ENCODE results near the gene CXorf51A.
"Not testable (repeated sequence)": the region's sequence is repeated elsewhere in the genome, so short reads cannot be mapped to it uniquely, and the experiment has no call there.

Gene CXorf51A

DNA sequence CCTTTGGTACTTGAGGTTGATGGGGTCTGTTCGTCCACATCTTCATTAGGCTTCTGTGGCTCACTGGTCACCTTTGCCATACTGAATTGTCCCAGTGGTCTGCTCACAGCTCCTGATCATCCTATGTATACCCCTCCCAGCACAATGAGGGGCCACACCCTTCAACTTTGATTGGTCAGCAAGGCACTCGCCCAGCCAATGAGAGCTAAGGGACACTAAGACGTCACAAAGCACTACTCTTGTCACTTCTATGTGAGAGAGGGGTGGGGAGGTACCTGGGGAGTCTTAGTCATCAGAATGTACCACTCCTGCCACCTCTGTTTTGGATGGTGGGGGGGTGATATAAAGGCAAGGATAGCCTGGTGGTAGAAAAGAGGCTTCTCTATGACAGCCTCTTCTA, at the start of gene CXorf51A:
TSS of gene CXorf51A (minus strand) at position 101 of the 400 bp plus-strand sequence. CDS start at position 80, 21 bp downstream.
- not testable (repeated sequence) for DNase-seq

DNA sequence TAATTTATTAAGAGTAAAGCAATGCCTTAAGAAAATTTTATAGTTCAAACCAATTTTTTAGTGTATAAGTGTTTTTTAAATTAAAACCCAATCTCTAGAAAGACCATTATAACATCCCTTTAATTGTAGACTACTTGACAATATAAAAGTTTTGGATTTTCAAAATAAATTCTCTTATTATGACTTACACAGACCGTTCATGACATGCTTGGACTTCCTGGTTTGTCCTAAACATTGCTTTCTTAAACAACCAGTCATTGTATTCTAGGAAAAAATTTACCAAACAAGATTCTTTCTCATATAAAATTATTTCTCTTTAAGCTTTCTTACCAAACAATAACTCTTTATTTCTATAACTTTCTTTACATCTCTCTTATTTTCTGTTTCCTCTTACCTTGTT, 49.0 kb upstream of the CXorf51A start:
- no peak for DNase-seq

DNA sequence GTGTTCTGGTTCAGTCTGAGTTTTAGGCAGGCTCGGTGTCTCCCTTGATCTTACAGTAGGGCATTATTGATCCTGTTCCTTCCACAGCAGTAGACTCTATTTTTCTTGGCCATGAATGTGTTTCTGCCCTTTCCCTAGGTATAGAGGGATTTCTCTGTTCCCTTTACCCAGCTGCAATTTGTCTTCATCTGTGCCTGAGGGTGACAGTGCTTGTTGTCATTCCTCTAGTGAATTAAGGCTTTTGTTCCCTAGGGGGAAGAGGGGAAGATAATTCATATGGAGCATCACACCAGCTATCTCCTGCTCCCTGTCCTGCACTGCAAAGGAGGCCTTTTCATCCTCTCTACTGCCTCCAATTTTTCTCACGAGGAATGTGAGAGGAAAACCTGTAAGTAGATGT, 39.7 kb upstream of the CXorf51A start:
- DNase-seq: no peak

DNA sequence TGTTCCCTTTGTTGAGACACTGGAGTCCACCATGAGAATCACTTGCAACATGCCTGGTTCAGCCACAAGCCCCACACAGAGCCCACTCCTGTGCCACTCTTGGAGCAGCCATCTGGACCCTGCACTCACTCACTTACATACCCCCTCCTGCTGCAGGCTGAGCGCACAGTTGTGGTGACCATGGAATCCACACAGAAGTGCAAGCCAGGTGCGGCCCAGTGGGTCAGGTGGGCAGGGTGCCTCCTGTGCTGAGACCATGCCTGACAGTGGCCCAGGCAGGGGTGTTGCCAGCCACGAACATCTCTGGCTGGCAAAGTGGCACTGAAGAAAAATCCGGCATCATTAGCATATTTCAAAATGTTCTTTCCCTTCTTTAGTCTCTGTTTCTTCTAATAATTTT, 17.4 kb upstream of the CXorf51A start:
- DNase-seq: no peak

DNA sequence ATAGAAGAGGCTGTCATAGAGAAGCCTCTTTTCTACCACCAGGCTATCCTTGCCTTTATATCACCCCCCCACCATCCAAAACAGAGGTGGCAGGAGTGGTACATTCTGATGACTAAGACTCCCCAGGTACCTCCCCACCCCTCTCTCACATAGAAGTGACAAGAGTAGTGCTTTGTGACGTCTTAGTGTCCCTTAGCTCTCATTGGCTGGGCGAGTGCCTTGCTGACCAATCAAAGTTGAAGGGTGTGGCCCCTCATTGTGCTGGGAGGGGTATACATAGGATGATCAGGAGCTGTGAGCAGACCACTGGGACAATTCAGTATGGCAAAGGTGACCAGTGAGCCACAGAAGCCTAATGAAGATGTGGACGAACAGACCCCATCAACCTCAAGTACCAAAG, 5.1 kb downstream of the CXorf51A start, which contains the start of gene CXorf51B:
TSS of gene CXorf51B (plus strand) at position 301 of the 400 bp plus-strand sequence. CDS start at position 322, 21 bp downstream.
- DNase-seq: not testable (repeated sequence)
